ENCODE results near the gene DUSP7.

Gene DUSP7

GRCh38 chr3:52090933-52091468, 34.6 kb upstream of the DUSP7 start:
- TF ChIP-seq, protein P1, sequence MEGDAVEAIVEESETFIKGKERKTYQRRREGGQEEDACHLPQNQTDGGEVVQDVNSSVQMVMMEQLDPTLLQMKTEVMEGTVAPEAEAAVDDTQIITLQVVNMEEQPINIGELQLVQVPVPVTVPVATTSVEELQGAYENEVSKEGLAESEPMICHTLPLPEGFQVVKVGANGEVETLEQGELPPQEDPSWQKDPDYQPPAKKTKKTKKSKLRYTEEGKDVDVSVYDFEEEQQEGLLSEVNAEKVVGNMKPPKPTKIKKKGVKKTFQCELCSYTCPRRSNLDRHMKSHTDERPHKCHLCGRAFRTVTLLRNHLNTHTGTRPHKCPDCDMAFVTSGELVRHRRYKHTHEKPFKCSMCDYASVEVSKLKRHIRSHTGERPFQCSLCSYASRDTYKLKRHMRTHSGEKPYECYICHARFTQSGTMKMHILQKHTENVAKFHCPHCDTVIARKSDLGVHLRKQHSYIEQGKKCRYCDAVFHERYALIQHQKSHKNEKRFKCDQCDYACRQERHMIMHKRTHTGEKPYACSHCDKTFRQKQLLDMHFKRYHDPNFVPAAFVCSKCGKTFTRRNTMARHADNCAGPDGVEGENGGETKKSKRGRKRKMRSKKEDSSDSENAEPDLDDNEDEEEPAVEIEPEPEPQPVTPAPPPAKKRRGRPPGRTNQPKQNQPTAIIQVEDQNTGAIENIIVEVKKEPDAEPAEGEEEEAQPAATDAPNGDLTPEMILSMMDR (IDR thresholded peaks at IDR 0.05; ENCODE audit: insufficient read depth, low read depth, low read length, missing control alignments) = no peak
- no peak for DNase-seq (ENCODE audit: low read depth)
- no peak overlapping the region for H3K4me3 ChIP-seq (ENCODE audit: low read length)

DNA sequence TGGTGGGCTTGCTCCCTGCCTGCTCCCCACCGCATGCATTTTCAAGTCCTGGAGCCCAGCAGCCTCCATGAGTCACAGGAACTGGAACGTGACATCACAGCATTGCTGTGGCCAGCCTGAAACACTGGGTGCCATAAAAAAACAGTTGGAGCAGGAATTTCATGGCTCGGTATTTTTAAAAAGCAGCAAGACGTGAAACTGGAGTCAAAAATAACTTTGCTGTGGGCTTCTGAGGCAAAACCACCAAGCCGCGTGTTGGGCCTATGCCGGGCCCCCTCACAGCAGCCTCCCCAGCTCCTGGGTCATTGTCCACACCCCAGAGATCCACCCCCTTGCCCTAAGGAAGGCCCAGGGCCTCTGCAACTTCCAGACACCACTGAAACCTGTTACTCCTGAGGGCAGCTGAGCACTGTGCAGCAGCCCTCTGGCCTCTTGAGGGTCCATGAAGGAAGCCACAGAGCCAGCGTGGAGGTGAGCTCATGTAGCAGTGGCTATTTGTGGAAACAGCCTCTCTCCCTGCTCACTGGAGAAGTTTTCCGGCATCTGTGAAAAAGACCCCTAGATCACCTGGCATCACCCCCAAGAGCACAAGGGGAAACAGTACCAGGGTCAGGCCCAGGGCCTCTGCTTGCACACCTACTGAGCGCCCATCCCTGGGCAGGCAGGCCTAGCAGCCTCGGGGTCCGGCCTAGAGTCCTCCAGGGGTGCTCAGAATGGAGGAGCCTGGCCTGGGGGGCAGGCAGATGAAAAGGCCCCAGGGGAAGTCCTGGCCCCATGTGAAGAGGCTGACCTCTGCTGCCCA, 34.0 kb upstream of the DUSP7 start:
- no peak overlapping the region for H3K4me3 ChIP-seq (ENCODE audit: low read length)
- DNase-seq (ENCODE audit: low read depth) = peak; percentile 68
- TF ChIP-seq, protein P1 (IDR thresholded peaks at IDR 0.05; ENCODE audit: insufficient read depth, low read depth, low read length, missing control alignments) = no peak

DNA sequence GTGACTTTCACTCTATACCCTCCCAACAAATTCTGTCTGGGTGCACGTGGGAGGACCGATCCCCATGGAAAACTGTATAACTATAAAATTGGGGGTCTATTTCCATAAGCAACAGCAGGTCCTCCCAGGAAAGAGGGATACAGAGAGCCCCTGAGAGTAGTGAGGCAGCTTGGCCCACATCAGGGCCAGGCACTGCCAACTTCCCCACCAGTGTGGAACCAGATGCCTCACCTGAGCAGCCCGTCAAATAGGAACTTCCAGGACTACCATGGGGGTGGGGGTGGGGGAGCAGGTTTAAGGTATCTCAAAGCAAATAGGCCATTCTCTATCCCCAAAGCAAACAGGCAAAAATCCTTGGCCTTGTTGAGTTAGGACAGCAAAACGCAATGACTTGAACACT, 33.3 kb upstream of the DUSP7 start:
- H3K4me3 ChIP-seq (ENCODE audit: low read length) = no peak overlapping the region
- TF ChIP-seq, protein P1 (IDR thresholded peaks at IDR 0.05; ENCODE audit: insufficient read depth, low read depth, low read length, missing control alignments) = no peak
- DNase-seq (ENCODE audit: low read depth) = no peak

GRCh38 chr3:52088445-52089367, 32.3 kb upstream of the DUSP7 start:
- H3K4me3 ChIP-seq (ENCODE audit: low read length) = no peak overlapping the region
- TF ChIP-seq, protein P1 (IDR thresholded peaks at IDR 0.05; ENCODE audit: insufficient read depth, low read depth, low read length, missing control alignments) = no peak

DNA sequence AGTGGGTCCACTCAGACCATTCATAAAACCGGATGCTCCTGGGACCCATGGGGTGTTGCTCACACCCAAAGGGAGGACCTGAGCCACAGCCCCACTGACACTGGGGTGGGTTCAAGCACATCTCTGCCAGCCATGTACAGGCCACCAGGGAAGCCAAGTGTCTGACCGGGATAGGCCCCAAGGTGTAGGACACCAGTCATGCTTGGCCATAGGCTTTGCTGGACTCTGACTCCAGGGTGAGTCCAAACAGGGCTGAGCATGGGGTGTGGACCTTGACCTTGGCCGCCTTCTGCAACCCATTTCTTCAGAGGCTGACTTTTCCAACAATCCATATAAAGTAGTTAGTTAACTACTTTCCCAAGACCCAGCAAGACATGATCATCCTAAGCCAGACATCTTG, 31.4 kb upstream of the DUSP7 start:
- TF ChIP-seq, protein P1 (IDR thresholded peaks at IDR 0.05; ENCODE audit: insufficient read depth, low read depth, low read length, missing control alignments) = no peak
- no peak for DNase-seq (ENCODE audit: low read depth)
- H3K4me3 ChIP-seq (ENCODE audit: low read length) = no peak overlapping the region

More at GRCh38 chr3:52088445-52089367, 32.3 kb upstream of the DUSP7 start:
- DNase-seq (ENCODE audit: low read depth) = no peak

- DNase-seq (ENCODE audit: low read depth) = no peak
- TF ChIP-seq, protein P1 (IDR thresholded peaks at IDR 0.05; ENCODE audit: insufficient read depth, low read depth, low read length, missing control alignments) = no peak
- no peak overlapping the region for H3K4me3 ChIP-seq (ENCODE audit: low read length)
Observed at GRCh38 chr3:52086976-52087663, 30.7 kb upstream of the DUSP7 start.

Data from epithelial cell of esophagus (primary cell).